Keratinocyte (primary cell): ENCODE measurements around the gene TCN2. TPM values are rescaled to one million over a fixed set of nuclear protein-coding genes. Genes with fewer than 3 reads are reported as not detected.

ENCODE experiments used
- DNase-seq: peaks from one replicate; pipeline ENCODE4 v3.0.0-alpha.2; 2011; ENCODE audit warnings: low read depth, missing footprints, low spot score
- FAIRE-seq: peaks from 2 replicates; lab custom pipeline; 2011; peaks lifted over from hg19 to GRCh38; lab: Jason Lieb, UNC
- H2AFZ ChIP-seq: 2 replicates; pipeline ENCODE4 v1.6.0; 2012; ENCODE audit warnings: low read length, control low read depth, inconsistent platforms; ENCODE audit not compliant: control insufficient read depth
- H3K27ac ChIP-seq: 2 replicates; pipeline ENCODE4 v1.5.1; 2011; ENCODE audit warnings: low read length; ENCODE audit not compliant: control insufficient read depth, insufficient read depth
- H3K27me3 ChIP-seq: 3 replicates; pipeline ENCODE4 v1.6.0; 2011; ENCODE audit warnings: low read length; ENCODE audit not compliant: control insufficient read depth, insufficient read depth; ENCODE audit errors: extremely low read depth
- H3K36me3 ChIP-seq, 2 experiments: 2 replicates in 1 of 2; 3 replicates in 1 of 2; pipeline ENCODE4 v1.5.1; 2011; ENCODE audit warnings: low read length in 2 of 2, mild to moderate bottlenecking in 1 of 2; ENCODE audit not compliant: control insufficient read depth in 2 of 2, insufficient read depth in 2 of 2; ENCODE audit errors: extremely low read depth in 1 of 2
- H3K4me1 ChIP-seq: 3 replicates; pipeline ENCODE4 v1.5.1; 2011; ENCODE audit warnings: low read length; ENCODE audit not compliant: control insufficient read depth, insufficient read depth; ENCODE audit errors: extremely low read depth
- H3K4me2 ChIP-seq: 3 replicates; pipeline ENCODE4 v1.6.0; 2011; ENCODE audit warnings: low read depth, low read length; ENCODE audit not compliant: control insufficient read depth, insufficient read depth; ENCODE audit errors: extremely low read depth
- H3K4me3 ChIP-seq, 3 experiments: fragments of 200-600 bp in 1 of 3; sonication (generic) in 1 of 3; 2 replicates in 2 of 3; 3 replicates in 1 of 3; pipeline ENCODE4 v1.5.1; 2011 to 2016; ENCODE audit warnings: low read length in 3 of 3, mild to moderate bottlenecking in 3 of 3, control low read depth in 2 of 3, inconsistent platforms in 1 of 3, low read depth in 1 of 3, mixed read lengths in 1 of 3, mixed run types in 1 of 3, moderate library complexity in 1 of 3; ENCODE audit not compliant: control insufficient read depth in 2 of 3, insufficient read depth in 2 of 3; ENCODE audit errors: extremely low read depth in 1 of 3
- H3K79me2 ChIP-seq: 2 replicates; pipeline ENCODE4 v1.6.0; 2012; ENCODE audit warnings: low read length; ENCODE audit not compliant: control insufficient read depth, insufficient read depth
- H3K9ac ChIP-seq: 3 replicates; pipeline ENCODE4 v1.6.0; 2011; ENCODE audit warnings: low read length; ENCODE audit not compliant: control insufficient read depth, insufficient read depth; ENCODE audit errors: extremely low read depth
- H3K9me1 ChIP-seq: 3 replicates; pipeline ENCODE4 v1.6.0; 2011; ENCODE audit warnings: low read length; ENCODE audit not compliant: control insufficient read depth, insufficient read depth; ENCODE audit errors: extremely low read depth
- H3K9me3 ChIP-seq: 2 replicates; pipeline ENCODE4 v1.5.1; 2012; ENCODE audit warnings: low read depth, low read length; ENCODE audit not compliant: control insufficient read depth
- H4K20me1 ChIP-seq: 3 replicates; pipeline ENCODE4 v1.6.0; 2011; ENCODE audit warnings: low read length; ENCODE audit not compliant: control insufficient read depth, insufficient read depth; ENCODE audit errors: extremely low read depth
- EZH2 ChIP-seq: IDR thresholded peaks from one replicate; pipeline ENCODE4 v1.6.1; 2012; ENCODE audit warnings: inconsistent platforms, mild to moderate bottlenecking, low read length, moderate library complexity
- dilution Hi-C: fragments of 300-500 bp; cut with MboI; formaldehyde crosslinking; loops from one replicate; pipeline ENCODE4 v1.7.0; 2020; ENCODE audit warnings: low sequenced_read_pairs; ENCODE audit not compliant: extremely low pct_ligation_motif_present
- polyA plus RNA-seq, 5 experiments: library from polyadenylated mRNA; depleted of rRNA in 3 of 5; stranded (reverse) in 3 of 5; stranded (forward) in 1 of 5; unstranded in 1 of 5; fragments of >200 nt; gene quantifications; 1 replicate in 1 of 5; 2 replicates in 3 of 5; 3 replicates in 1 of 5; pipeline versions ENCODE4 v1.2.1 to v1.2.3, GENCODE V29; 2011 to 2012; ENCODE audit warnings: missing spikeins in 2 of 5, low read depth in 1 of 5, low replicate concordance in 1 of 5
- TF ChIP-seq, protein P1 (sequence below), 3 experiments: IDR thresholded peaks in 1 of 3; conservative IDR thresholded peaks in 1 of 3; optimal IDR thresholded peaks in 1 of 3; 2 replicates in 2 of 3; 3 replicates in 1 of 3; pipeline versions ENCODE3 to v1.5.1; 2011; ENCODE audit warnings: low read length in 3 of 3, mild to moderate bottlenecking in 3 of 3, moderate library complexity in 2 of 3, control low read depth in 1 of 3, inconsistent platforms in 1 of 3; ENCODE audit not compliant: insufficient read depth in 2 of 3; ENCODE audit errors: extremely low read depth in 1 of 3

Gene TCN2
- polyA plus RNA-seq, 1 donor (not counting 4 experiments of a cell fraction or from before 2014, with no cell fraction given) = 0.88 TPM

DNA sequence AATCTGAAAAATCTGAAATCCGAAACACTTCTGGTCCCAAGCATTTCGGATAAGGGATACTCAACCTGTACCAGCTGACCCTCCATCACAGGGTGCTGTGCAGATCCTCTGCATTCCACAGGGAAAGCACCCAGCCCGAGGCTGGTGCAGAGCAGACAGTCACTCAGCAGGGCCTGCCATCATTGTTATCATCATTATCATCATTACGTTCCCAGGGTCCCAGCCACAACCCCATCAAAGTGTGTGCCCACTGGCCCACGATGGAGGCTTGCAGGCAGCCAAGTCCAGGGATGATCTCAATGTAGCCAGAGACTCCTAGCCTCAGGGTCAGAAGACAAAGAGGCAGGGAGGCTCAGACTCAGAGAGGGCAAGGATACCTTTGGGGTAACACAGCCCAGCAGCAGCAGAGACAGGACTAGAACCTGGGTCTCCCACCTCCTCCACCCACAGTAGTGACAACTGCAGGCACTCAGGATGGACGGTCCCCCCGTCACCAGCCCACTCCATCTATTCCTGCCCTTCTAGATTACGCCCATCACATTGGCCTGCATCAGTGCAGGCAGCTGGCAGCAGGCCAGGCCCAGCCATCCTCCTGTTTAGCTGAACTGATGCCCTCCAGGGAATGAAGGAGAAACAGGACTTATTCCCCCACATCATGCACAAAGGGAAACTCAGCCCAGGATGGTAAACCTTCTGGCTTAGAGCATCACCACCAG, 42.8 kb upstream of the TCN2 start:
- no peaks in the 10 kb centered on the region for H3K36me3 ChIP-seq

GRCh38 chr22:30564761-30565119, 42.2 kb upstream of the TCN2 start:
- no peak for DNase-seq
- Histone ChIP-seq H2AFZ (no peak overlapping the region), H3K9ac (no peak overlapping the region), H3K4me2 (no peak overlapping the region), H4K20me1 (no peaks in the 10 kb centered on the region), H3K27me3 (peaks cover 19% of the 10 kb centered on the region), H3K9me1 (no peaks in the 10 kb centered on the region), H3K4me1 (peaks cover 6% of the 10 kb centered on the region), H3K4me3 (no peak overlapping the region), H3K79me2 (no peaks in the 10 kb centered on the region), H3K27ac (no peak overlapping the region), H3K36me3 (no peaks in the 10 kb centered on the region), H3K9me3 (no peaks in the 10 kb centered on the region)
- no peak for FAIRE-seq
- dilution Hi-C loops = no loop called here
- TF ChIP-seq, protein P1, sequence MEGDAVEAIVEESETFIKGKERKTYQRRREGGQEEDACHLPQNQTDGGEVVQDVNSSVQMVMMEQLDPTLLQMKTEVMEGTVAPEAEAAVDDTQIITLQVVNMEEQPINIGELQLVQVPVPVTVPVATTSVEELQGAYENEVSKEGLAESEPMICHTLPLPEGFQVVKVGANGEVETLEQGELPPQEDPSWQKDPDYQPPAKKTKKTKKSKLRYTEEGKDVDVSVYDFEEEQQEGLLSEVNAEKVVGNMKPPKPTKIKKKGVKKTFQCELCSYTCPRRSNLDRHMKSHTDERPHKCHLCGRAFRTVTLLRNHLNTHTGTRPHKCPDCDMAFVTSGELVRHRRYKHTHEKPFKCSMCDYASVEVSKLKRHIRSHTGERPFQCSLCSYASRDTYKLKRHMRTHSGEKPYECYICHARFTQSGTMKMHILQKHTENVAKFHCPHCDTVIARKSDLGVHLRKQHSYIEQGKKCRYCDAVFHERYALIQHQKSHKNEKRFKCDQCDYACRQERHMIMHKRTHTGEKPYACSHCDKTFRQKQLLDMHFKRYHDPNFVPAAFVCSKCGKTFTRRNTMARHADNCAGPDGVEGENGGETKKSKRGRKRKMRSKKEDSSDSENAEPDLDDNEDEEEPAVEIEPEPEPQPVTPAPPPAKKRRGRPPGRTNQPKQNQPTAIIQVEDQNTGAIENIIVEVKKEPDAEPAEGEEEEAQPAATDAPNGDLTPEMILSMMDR (optimal IDR thresholded peaks at IDR 0.05 in 1 of 3, IDR thresholded peaks at IDR 0.05 in 1 of 3, conservative IDR thresholded peaks at IDR 0.05 in 1 of 3; ENCODE audit: extremely low read depth in 1 of 3, insufficient read depth in 2 of 3, low read length in 3 of 3) = no peak
- no peak for TF ChIP-seq EZH2

More for the DNA sequence above, 42.8 kb upstream of the TCN2 start:
- Histone ChIP-seq H3K4me3 (no peak overlapping the region), H3K27ac (no peak overlapping the region), H3K9ac (no peak overlapping the region), H3K4me2 (no peak overlapping the region), H3K79me2 (no peaks in the 10 kb centered on the region), H2AFZ (no peak overlapping the region), H3K4me1 (peaks cover 6% of the 10 kb centered on the region), H3K9me1 (no peaks in the 10 kb centered on the region), H3K9me3 (no peaks in the 10 kb centered on the region), H3K27me3 (peaks cover 19% of the 10 kb centered on the region), H4K20me1 (no peaks in the 10 kb centered on the region)
- FAIRE-seq (no peak), DNase-seq (no peak)
- dilution Hi-C loops = no loop called here
- no peak for TF ChIP-seq EZH2
- TF ChIP-seq, protein P1 (optimal IDR thresholded peaks at IDR 0.05 in 1 of 3, IDR thresholded peaks at IDR 0.05 in 1 of 3, conservative IDR thresholded peaks at IDR 0.05 in 1 of 3; ENCODE audit: extremely low read depth in 1 of 3, insufficient read depth in 2 of 3, low read length in 3 of 3) = no peak
